BLaER1 treated with 17β-estradiol and CSF1 and Interleukin-3, amounts not matched to agents 10 nM and 100 nM (cell line): ENCODE data around the gene KDF1.
A peak's percentile ranks its signal among the peaks of the same experiment; 100 is the strongest.

ENCODE experiments used
- H3K27ac ChIP-seq, 11 experiments: shearing (Covaris generic); formaldehyde crosslinking; 2 replicates each; pipeline ENCODE4 v1.8.1; 2022
- H3K27me3 ChIP-seq, 11 experiments: shearing (Covaris generic); formaldehyde crosslinking; 2 replicates each; pipeline ENCODE4 v1.8.1; 2022
- H3K36me3 ChIP-seq, 11 experiments: shearing (Covaris generic); formaldehyde crosslinking; 2 replicates each; pipeline ENCODE4 v1.8.1; 2022
- H3K4me1 ChIP-seq, 10 experiments: shearing (Covaris generic); formaldehyde crosslinking; 2 replicates each; pipeline ENCODE4 v1.8.1; 2022
- H3K4me2 ChIP-seq, 11 experiments: shearing (Covaris generic); formaldehyde crosslinking; 2 replicates each; pipeline ENCODE4 v1.8.1; 2022
- H3K4me3 ChIP-seq, 10 experiments: shearing (Covaris generic); formaldehyde crosslinking; 2 replicates each; pipeline ENCODE4 v1.8.1; 2022
- H3K9ac ChIP-seq, 11 experiments: shearing (Covaris generic); formaldehyde crosslinking; 2 replicates each; pipeline ENCODE4 v1.8.1; 2022
- H3K9me3 ChIP-seq, 11 experiments: shearing (Covaris generic); formaldehyde crosslinking; replicated peaks in 1 of 11; 2 replicates each; pipeline ENCODE4 v1.8.1; 2022
- H4K20me1 ChIP-seq, 11 experiments: shearing (Covaris generic); formaldehyde crosslinking; 2 replicates each; pipeline ENCODE4 v1.8.1; 2022
- Cebpa-rat ChIP-seq, 11 experiments: shearing (Covaris generic); IDR thresholded peaks; 2 replicates each; pipeline ENCODE4 v1.8.1; 2022

KDF1 gene

GRCh38 chr1:26998429-26999300 lies 38.4 kb upstream of the KDF1 start:
- H3K27ac ChIP-seq: peak overlapping the region in 2 of 11 experiments; percentile 41 to 50; a peak in 2 of 22 replicates
- H4K20me1 ChIP-seq: peaks cover 0 to 26% (median 9%) of the 10 kb centered on the region in 11 experiments; a peak in 8 of 22 replicates
- peak overlapping the region in 1 of 11 experiments; percentile 47; a peak in 1 of 22 replicates for H3K9ac ChIP-seq
- H3K4me1 ChIP-seq: peaks cover 48 to 80% (median 75%) of the 10 kb centered on the region in 10 experiments
- no peaks in the 10 kb centered on the region for H3K36me3 ChIP-seq
- no peak overlapping the region for H3K4me3 ChIP-seq
- no peak for TF ChIP-seq Cebpa-rat (IDR thresholded peaks at IDR 0.05)
- H3K9me3 ChIP-seq: no peaks in the 10 kb centered on the region
- H3K4me2 ChIP-seq: peak overlapping the region; percentile 68 to 93 (median 89)
- H3K27me3 ChIP-seq: peaks cover 34 to 39% (median 38%) of the 10 kb centered on the region in 11 experiments

DNA sequence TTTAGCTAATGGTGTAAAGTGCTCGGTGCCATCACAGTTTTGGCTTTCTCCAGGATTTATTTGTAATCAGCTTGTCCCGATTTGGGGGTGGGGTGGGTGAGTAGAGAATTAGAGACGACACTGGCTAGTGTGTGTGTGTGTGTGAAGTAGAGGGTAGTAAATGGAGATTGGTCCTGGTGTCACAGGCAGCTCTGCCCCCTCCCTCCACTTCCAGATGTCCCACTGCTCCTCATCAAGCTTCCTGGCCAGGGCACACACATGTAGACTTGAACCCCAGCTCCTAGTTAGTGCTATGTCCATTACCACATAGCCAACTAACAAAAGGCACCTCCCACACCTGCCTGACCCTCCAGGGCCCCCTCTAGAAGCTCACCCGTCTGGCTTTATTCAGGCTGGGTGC lies 36.4 kb upstream of the KDF1 start:
- H3K36me3 ChIP-seq: no peaks in the 10 kb centered on the region
- no peak for TF ChIP-seq Cebpa-rat (IDR thresholded peaks at IDR 0.05)
- H3K9me3 ChIP-seq: no peaks in the 10 kb centered on the region
- no peak overlapping the region for H3K4me3 ChIP-seq
- H3K9ac ChIP-seq: no peak overlapping the region
- H3K27ac ChIP-seq: no peak overlapping the region
- H3K27me3 ChIP-seq: peaks cover 43 to 55% (median 48%) of the 10 kb centered on the region in 11 experiments
- H3K4me1 ChIP-seq: peaks cover 47 to 74% (median 67%) of the 10 kb centered on the region in 10 experiments
- no peak overlapping the region; a peak in 1 of 22 replicates for H3K4me2 ChIP-seq
- peaks cover 0 to 26% (median 9%) of the 10 kb centered on the region in 11 experiments; a peak in 8 of 22 replicates for H4K20me1 ChIP-seq

- Histone ChIP-seq H3K9ac (no peak overlapping the region), H3K4me2 (no peak overlapping the region), H3K36me3 (no peaks in the 10 kb centered on the region), H3K9me3 (no peaks in the 10 kb centered on the region), H3K27ac (no peak overlapping the region), H3K27me3 (peaks cover 43 to 56% (median 48%) of the 10 kb centered on the region in 11 experiments), H4K20me1 (peaks cover 0 to 26% (median 9%) of the 10 kb centered on the region in 11 experiments; a peak in 8 of 22 replicates), H3K4me3 (no peak overlapping the region), H3K4me1 (peaks cover 47 to 74% (median 65%) of the 10 kb centered on the region in 10 experiments)
- no peak for TF ChIP-seq Cebpa-rat (IDR thresholded peaks at IDR 0.05)
These were observed 35.8 kb upstream of the KDF1 start for GRCh38 chr1:26996024-26996423.

DNA sequence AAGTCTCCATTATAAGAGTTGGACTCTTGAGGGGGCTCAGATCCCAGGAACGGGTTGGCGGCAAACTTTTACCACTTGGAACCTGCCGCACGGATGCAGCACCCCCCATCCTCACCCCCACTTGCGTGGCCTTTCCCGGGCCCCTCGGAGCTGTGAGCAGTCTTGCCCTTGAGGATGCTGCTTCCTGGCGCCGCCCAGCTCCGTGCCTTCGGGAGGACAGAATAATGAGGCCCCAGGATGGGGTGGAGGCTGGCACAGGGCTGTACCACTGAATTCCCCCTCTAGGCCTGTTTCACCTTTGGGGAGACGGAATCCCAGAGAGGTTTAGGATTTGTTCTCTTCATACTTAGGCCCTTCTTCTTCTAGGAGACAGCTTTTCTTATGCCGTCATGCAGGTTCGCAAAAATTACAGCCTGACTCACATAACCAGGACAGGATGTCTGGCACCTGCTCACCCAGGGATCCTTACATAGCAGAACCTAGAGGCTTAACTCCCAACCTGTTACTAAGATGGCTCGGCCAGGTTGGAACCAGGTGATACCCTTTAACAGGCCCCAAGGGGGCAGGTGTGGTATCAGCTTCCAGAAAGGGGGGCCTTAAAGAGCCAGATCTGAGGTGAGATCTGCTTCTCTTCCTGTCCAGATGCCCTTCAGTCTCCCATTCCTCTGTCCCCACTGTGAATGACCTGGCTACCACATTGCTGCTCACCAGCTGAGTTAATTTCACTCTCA lies 34.7 kb upstream of the KDF1 start:
- Histone ChIP-seq H3K4me2 (peak overlapping the region; percentile 89 to 100 (median 99)), H3K36me3 (no peaks in the 10 kb centered on the region), H3K9ac (peak overlapping the region in 9 of 11 experiments; percentile 56 to 75 (median 70); a peak in 12 of 22 replicates), H3K27me3 (peaks cover 43 to 56% (median 48%) of the 10 kb centered on the region in 11 experiments), H3K27ac (no peak overlapping the region), H3K9me3 (no peaks in the 10 kb centered on the region), H3K4me1 (peaks cover 38 to 73% (median 58%) of the 10 kb centered on the region in 10 experiments), H3K4me3 (peak overlapping the region; percentile 58 to 82 (median 74)), H4K20me1 (peaks cover 0 to 26% (median 9%) of the 10 kb centered on the region in 11 experiments; a peak in 8 of 22 replicates)
- no peak for TF ChIP-seq Cebpa-rat (IDR thresholded peaks at IDR 0.05)

DNA sequence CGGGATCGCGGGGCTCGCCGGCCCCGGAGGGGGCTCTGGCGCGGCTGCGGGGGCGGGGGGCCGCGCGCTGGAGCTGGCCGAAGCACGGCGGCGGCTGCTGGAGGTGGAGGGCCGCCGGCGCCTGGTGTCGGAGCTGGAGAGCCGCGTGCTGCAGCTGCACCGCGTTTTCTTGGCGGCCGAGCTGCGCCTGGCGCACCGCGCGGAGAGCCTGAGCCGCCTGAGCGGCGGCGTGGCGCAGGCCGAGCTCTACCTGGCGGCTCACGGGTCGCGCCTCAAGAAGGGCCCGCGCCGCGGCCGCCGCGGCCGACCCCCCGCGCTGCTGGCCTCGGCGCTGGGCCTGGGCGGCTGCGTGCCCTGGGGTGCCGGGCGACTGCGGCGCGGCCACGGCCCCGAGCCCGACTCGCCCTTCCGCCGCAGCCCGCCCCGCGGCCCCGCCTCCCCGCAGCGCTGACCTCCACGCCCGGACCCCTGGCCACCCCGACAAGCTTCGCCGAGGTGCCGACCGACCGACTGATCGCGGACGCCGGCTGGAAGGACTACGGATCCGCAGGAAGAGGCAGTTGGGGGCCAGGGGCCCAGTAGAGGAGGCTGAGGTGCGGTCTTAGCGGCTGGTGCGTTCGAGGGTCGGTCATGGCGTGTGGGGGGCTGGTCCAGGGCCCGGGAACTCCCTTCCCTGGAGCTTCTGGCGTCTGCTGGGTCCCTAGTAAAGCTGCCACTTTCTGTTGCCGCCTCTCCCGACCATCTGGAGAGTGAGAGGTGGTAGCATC lies 33.9 kb upstream of the KDF1 start:
- Histone ChIP-seq H3K4me1 (peaks cover 33 to 72% (median 56%) of the 10 kb centered on the region in 10 experiments), H3K4me2 (peak overlapping the region; percentile 89 to 100 (median 99)), H3K9me3 (no peaks in the 10 kb centered on the region; a peak in 1 of 22 replicates), H3K27ac (peak overlapping the region in 6 of 11 experiments; percentile 1 to 44 (median 28); a peak in 7 of 22 replicates), H3K4me3 (peak overlapping the region; percentile 58 to 82 (median 74)), H3K27me3 (peaks cover 43 to 56% (median 48%) of the 10 kb centered on the region in 11 experiments), H3K9ac (peak overlapping the region; percentile 52 to 75 (median 70)), H3K36me3 (no peaks in the 10 kb centered on the region), H4K20me1 (peaks cover 0 to 26% (median 9%) of the 10 kb centered on the region in 11 experiments; a peak in 8 of 22 replicates)
- TF ChIP-seq Cebpa-rat (IDR thresholded peaks at IDR 0.05): no peak

GRCh38 chr1:26993237-26994019 lies 33.2 kb upstream of the KDF1 start, which contains the start of gene TRNP1:
TSS of gene TRNP1 (plus strand) at chr1:26993692. CDS start at chr1:26993787, 95 bp downstream.
- H3K4me2 ChIP-seq: peak within 1 kb of the TSS; percentile 89 to 100 (median 99)
- no peak for TF ChIP-seq Cebpa-rat (IDR thresholded peaks at IDR 0.05)
- peak within 1 kb of the TSS in 6 of 11 experiments; percentile 1 to 44 (median 28); a peak in 7 of 22 replicates for H3K27ac ChIP-seq
- peak within 1 kb of the TSS; percentile 52 to 75 (median 70) for H3K9ac ChIP-seq
- peaks cover 33 to 70% (median 49%) of the 10 kb centered on the region in 10 experiments for H3K4me1 ChIP-seq
- peak within 1 kb of the TSS; percentile 58 to 82 (median 74) for H3K4me3 ChIP-seq
- H3K27me3 ChIP-seq: peaks cover 43 to 56% (median 48%) of the 10 kb centered on the region in 11 experiments
- H3K36me3 ChIP-seq: no peaks in the 10 kb centered on the region
- H4K20me1 ChIP-seq: peaks cover 0 to 26% (median 9%) of the 10 kb centered on the region in 11 experiments; a peak in 8 of 22 replicates
- no peaks in the 10 kb centered on the region; a peak in 1 of 22 replicates for H3K9me3 ChIP-seq

- peak overlapping the region in 1 of 10 experiments; percentile 23; a peak in 2 of 20 replicates for H3K4me3 ChIP-seq
These were observed 31.2 kb upstream of the KDF1 start for GRCh38 chr1:26991310-26992116.

More at GRCh38 chr1:26991310-26992116, 31.2 kb upstream of the KDF1 start:
- no peaks in the 10 kb centered on the region; a peak in 1 of 22 replicates for H3K9me3 ChIP-seq
- no peaks in the 10 kb centered on the region for H3K36me3 ChIP-seq
- TF ChIP-seq Cebpa-rat (IDR thresholded peaks at IDR 0.05): no peak
- no peak overlapping the region for H3K9ac ChIP-seq
- H3K27ac ChIP-seq: 0 out of 22 replicates have a peak overlapping the region, but pooled peaks of 1 of the 11 experiments have one; percentile 23
- H3K4me2 ChIP-seq: peak overlapping the region; percentile 2 to 87 (median 48); a peak in 19 of 22 replicates
- H3K27me3 ChIP-seq: peaks cover 37 to 46% (median 39%) of the 10 kb centered on the region in 11 experiments
- peaks cover 0 to 23% (median 9%) of the 10 kb centered on the region in 11 experiments; a peak in 8 of 22 replicates for H4K20me1 ChIP-seq
- peaks cover 26 to 59% (median 40%) of the 10 kb centered on the region in 10 experiments for H3K4me1 ChIP-seq
